GM13976 (cell line): ENCODE measurements around the gene ITGA11.

Experiments used
- DNase-seq: peaks from one replicate; pipeline ENCODE4 v3.0.0; 2012; ENCODE audit warnings: low spot score
- CTCF ChIP-seq: IDR thresholded peaks from 2 replicates; pipeline ENCODE4 v1.5.1; 2012; ENCODE audit warnings: borderline replicate concordance, mild to moderate bottlenecking; ENCODE audit not compliant: insufficient read depth; ENCODE audit errors: extremely low read depth, missing control alignments, control extremely low read depth
- in situ Hi-C: fragments of 300-500 bp; cut with MboI; formaldehyde crosslinking; loops from one replicate; pipeline ENCODE4 v1.12.0; 2022; ENCODE audit warnings: low sequenced_read_pairs, mixed read lengths, inconsistent platforms; ENCODE audit not compliant: unreplicated experiment

Gene ITGA11

GRCh38 chr15:68449389-68449788, 17.4 kb upstream of the ITGA11 start:
- TF ChIP-seq CTCF, result no peak
- in situ Hi-C loops, result no loop called here
- no peak for DNase-seq

GRCh38 chr15:68447976-68448755, 16.2 kb upstream of the ITGA11 start:
- in situ Hi-C loops, result no loop called here
- no peak for DNase-seq
- no peak for TF ChIP-seq CTCF

GRCh38 chr15:68447209-68447608, 15.2 kb upstream of the ITGA11 start:
- no peak for DNase-seq
- in situ Hi-C loops, result no loop called here
- no peak for TF ChIP-seq CTCF

- DNase-seq, result no peak
- no peak for TF ChIP-seq CTCF
- in situ Hi-C loops, result no loop called here
Observed at GRCh38 chr15:68445351-68445750, 13.4 kb upstream of the ITGA11 start.

- in situ Hi-C loops, result no loop called here
- DNase-seq, result no peak
Observed at GRCh38 chr15:68444336-68444735, 12.4 kb upstream of the ITGA11 start.

GRCh38 chr15:68442903-68443302, 10.9 kb upstream of the ITGA11 start:
- in situ Hi-C loops, result no loop called here
- no peak for TF ChIP-seq CTCF
- DNase-seq, result no peak

More at GRCh38 chr15:68444336-68444735, 12.4 kb upstream of the ITGA11 start:
- TF ChIP-seq CTCF, result no peak
